ENCODE results near the gene FES. TPM values are rescaled to one million over a fixed set of nuclear protein-coding genes. Genes with fewer than 3 reads are reported as not detected.
"Not testable (repeated sequence)": the region's sequence is repeated elsewhere in the genome, so short reads cannot be mapped to it uniquely, and the experiment has no call there.

The FES gene
- 10 to 100 TPM; 17.2 to 18.6 (median 17.3) TPM for polyA plus RNA-seq (ENCODE audit: insufficient read length in 3 of 3)
- long read RNA-seq, donor 1, result 0 reads
- long read RNA-seq, donor 2, partial matches to known transcripts, result 0 of 1 reads
- long read RNA-seq, donor 2, other reads (novel, unspliced or antisense), result 0 of 1 reads
- long read RNA-seq, donor 3, partial matches to known transcripts, result 0 of 1 reads
- long read RNA-seq, donor 3, other reads (novel, unspliced or antisense), result 0 of 1 reads
- long read RNA-seq, donor 4, result 0 reads
- long read RNA-seq, donor 5, result 0 reads
- long read RNA-seq, donor 6, result 0 reads
- long read RNA-seq, donor 7, result 0 reads
- long read RNA-seq, donor 8, partial matches to known transcripts, result 0 of 2 reads
- long read RNA-seq, donor 8, other reads (novel, unspliced or antisense), result 0 of 2 reads
- long read RNA-seq, donor 9, partial matches to known transcripts, result 0 of 1 reads
- long read RNA-seq, donor 9, other reads (novel, unspliced or antisense), result 0 of 1 reads
- long read RNA-seq, donor 10, partial matches to known transcripts, result 0 of 1 reads
- long read RNA-seq, donor 10, other reads (novel, unspliced or antisense), result 0 of 1 reads
- long read RNA-seq, donor 11, result 0 reads
- long read RNA-seq, donor 12, result 0 reads
- long read RNA-seq, donor 13, result 0 reads
- long read RNA-seq, donor 14, result 0 reads
- long read RNA-seq, donor 15, result 0 reads
- long read RNA-seq, donor 16, partial matches to known transcripts, result 0 of 1 reads
- long read RNA-seq, donor 16, other reads (novel, unspliced or antisense), result 0 of 1 reads

DNA sequence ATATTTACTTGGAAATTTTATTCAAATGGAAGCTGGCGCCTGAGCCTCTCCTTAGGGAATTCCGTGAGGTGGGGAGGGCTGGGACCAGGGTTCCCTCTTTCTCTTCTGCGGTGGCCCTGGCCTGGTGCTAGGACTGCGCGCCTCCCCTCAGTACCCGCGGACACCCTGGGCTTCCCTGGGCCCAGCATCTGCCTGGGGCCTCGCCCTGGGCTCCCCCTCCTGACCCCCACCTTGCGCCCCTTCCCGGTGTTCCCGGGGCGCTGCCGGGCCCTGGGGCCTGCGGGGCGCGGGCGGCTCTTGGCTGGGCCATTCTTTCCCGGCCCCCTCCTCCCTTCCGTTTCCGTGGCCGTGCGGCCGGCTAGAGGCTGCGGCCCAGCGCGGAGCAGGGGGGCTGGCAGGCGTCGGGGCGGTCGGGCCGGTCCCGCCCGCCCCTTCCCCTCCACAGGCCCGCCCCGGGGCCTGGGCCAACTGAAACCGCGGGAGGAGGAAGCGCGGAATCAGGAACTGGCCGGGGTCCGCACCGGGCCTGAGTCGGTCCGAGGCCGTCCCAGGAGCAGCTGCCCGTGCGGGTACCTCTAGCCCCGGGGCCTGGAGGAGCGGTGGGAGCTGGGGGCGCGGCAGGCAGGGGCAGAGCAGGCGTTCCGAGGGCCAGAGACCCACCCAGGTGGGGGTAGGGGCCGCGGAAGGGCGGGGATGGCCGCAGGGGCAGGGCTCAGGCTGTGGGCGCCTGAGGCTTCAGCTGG, at the start of gene FES:
FES (plus strand) TSS at position 529 of the 743 bp plus-strand sequence. CDS start 542 bp downstream, outside the sequence.
- peak; percentile 70 for DNase-seq

DNA sequence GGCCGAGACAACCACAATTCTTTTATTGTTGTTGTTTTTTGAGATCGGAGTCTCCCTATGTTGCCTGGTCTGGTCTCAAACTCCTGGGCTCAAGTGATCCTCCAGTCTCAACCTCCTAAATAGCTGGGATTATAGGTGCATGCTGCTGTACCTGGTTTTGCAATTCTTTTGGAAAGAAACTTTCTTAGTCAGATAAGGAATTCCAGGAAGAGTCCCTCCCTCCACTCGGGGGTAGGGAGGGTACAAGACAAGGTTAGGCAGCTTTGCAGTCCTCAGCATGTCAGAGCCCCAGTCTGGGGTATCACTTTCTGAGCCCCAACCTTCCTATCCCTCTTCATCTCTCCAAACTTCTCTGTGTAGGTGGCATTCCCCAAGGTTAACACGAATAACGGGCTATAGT, 49.7 kb upstream of the FES start:
- DNase-seq, result no peak

DNA sequence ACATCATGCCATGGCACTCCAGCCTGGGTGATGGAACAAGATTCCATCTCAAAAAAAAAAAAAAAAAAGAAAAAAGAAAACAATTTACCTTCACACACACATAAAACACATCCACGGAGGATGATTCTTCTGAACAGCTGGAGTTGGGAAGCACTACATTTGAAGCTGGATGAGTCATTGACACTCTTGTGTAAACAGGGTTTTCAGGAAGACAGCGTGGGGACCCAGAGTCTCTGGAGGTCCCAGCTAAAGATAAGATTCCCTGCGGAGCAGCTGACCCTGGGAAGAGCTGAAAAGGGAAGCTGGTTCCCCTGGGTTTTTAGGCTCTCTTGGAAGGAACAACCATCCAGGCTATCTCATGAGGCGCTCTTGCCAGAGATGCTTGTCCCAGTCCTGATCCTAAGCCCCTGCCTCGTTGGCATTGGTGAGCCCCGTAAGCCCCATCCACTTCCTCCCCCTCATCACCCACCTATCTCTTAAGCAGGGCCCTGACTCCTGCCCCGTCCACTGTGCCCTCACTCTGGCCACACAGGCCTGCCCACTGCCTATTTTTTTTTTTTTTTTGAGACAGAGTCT, 47.9 kb upstream of the FES start:
- no peak for DNase-seq

DNA sequence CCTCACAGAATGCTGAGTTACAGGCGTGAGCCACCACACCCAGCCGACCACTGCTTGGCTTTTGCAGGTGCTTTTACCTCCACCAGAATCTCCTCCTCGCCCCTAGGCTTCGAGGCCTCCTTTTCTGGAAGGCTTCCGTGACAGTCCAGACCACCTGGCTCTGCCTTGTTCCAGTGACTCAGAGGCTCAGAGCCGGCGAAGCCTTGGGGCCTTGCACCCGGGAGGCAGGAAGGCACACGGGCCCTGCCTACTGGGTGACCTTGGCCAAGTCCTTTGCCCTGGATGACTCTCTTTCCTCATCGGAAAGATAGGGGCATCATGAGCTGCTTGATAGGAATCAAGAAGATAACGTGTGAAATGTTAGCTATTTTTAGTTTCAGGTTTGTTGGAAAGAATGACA, 47.2 kb upstream of the FES start:
- no peak for DNase-seq

DNA sequence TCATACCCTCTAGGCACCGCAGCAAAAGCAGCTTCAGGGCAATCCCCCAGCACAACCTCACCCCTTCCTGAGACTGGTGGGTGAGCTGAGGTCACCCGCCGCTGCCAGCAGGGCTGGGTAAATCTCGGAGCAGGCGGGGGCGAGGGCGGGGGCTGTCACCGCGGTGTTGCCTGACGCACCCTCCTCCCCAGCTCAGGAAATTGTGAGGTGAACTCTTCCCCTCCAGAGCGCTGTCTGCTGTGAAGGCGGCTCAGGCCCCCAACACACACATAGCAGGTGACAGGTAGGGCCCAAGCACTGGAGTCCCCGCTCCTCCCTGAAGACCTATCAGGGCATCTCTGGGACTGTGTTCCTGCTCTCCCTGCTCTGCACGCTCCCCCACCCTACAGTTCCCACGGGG, 46.2 kb upstream of the FES start:
- DNase-seq, result no peak

DNA sequence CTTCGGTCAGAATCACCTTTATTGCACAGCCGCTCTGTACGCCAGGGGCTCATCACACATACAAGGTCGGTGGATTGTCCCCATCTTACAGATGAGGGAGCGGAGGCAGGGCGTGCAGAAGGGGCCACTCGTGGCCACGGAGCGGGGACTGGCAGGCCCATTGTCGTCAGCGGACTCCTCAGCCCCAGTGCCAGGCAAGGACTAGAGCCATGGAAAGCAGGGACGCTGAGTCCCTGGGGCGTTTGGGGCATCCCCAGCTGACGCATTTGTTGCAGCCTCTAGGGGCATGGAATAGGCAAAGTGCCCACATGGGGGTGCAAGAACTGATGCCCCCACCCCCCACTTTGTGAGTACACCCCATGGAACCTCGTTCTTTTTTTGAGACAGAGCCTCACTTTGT, 45.8 kb upstream of the FES start:
- no peak for DNase-seq

DNA sequence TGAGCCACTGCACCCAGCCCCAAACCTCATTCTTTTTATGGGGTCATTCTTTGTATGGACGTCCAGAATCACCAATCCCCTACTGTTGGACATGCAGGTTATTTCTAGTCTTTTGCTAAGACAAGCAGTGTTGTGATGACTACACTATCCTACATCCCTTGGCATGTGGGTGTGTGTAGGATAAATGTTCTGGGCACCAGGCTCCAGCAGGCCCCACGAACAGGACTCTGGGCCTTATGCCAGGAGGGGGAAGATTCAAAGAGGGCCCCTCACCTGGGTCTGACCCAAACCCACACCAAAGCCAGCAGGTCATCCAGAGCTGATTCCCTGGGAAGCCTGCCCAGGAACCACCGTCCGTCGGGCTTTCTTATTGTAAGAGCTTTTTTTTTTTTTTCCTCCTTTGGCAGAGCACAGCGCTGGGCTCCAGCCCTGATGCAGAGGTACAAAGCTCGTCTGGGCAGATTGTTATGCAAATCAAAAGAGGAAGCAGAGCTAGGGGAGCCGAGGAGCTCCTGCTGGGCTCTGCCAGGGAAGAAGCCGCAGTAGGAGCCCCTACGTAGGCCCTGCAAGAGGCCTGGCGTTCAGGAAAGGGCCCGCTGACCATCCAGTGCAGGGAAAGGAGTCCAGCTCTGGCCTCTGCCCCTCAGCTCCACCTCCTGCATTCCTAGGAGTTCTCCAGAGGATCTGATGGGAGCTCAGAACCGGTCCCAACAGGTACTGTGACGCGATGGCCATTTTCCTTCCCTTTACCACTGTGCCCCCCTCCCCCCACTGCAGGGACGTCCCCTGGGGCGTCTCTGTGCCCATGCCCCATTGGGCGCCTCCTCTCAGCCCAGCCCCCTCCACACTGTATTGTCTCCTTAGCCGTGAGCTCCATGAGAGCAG, 44.9 kb upstream of the FES start:
- peak; percentile 14 for DNase-seq

DNA sequence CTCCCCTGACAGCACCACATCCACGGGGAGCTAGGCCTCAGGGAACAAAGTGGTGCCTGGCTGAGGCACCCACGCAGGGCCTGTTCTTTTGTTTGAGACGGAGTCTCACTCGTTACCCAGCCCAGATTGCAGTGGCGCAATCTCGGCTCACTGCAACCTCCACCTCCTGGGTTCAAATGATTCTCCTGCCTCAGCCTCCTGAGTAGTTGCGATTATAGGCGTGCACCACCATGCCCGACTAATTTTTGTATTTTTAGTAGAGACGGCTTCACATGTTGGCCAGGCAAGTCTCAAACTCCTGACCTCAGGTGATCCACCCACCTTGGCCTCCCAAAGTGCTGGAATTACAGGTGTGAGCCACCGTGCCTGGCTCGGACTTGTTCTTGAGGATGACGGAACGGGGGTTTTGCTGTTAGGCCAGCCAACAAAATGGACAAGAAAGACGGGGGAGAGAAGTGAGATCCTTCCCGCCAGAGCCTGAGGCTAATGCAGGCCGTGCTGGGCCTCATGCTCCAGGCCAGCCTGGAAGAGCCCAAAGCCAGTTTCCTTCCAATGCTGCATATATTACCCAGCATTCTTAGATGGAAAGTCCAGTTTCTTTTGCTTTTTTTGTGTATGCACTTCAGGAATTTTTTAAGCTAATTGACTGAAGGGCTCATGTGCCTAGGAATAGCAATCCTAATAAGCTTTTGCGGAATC, 44.0 kb upstream of the FES start:
- DNase-seq, result no peak

DNA sequence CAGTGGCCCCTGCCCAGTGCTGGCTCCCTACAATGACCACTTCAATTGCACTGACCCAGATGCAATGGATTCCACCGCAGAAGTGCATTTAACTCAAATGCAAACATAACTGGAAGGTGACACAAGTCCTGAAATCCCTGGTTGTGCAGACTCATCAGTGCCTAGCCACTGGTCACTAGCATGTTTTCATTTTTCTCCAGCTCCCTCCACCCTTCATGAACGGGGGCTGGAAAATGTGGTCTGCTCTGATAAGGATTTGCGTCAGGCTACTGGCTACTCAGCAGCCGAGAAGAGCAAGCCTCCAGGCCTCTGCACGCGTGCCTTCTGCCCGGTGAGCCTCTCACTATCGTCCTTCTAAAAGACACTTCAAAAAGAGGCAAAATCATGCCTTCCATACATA, 43.4 kb upstream of the FES start:
- DNase-seq, result no peak

DNA sequence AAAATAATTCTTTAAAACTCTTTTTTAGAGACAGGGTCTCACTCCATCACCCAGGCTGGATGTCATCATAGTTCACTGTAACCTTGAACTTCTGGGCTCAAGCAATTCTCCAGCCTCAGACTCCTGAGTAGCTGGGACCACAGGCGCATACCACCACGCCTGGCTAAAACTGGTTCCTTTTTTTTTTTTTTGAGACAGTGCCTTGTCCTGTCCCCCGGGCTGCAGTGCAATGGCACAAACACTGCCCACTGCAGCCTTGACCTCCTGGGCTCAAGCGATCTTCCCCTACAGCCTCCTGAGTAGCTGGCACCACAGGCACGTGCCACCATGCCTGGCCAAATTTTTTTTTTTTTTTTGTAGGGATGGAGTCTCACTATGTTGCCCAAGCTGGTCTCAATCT, 39.6 kb upstream of the FES start:
- DNase-seq, result no peak

DNA sequence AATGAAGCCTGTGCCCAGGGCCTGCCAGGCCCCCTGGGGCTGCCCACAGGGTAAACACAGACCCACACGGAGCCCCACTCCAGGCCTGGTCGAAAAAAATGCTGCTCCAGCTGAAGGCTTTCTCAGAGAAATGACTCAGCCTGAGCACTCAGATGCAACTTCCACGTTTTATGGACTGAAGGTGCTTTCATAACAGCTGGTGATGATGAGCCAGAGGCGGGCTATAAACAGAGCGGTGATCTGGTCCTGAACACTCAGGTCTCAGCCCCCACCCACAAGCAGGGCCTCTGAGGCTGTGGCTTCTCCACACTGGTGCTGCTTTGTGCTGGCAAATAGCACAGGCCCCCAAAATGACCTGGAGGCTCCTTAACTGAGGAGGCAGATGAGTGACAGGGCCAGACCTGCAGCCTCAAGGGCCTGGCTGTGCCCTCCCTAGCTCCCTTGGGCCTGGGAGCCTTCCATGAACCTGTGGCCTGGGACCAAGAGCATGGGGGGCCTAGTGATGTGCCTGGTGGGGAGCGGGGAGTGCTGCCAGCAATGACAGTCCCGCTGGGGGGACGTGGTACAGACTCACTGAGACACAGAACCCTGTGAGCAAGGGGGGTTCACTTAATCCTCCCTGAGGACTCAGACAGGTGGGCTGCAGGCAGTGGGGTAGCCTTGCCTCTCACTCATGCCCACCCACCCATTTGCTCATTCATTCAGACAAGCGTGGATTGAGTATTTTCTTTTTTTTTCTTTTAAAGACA, 38.9 kb upstream of the FES start:
- no peak for DNase-seq

DNA sequence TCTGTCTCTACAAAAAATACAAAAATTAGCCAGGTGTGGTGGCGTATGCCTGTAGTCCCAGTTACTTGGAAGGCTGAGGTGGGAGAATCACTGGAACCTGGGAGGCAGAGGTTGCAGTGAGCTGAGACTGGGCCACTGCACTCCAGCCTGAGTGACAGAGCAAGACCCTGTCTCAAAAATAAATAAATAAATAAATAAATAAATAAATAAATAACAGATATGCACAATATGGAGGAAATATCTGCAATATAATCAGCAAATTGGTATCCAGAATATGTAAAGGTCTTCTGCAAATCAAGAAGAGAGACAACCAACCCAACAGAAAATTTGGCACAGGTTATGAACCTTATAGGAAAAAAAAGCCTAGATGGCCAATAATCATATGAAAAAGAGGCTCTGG, 34.9 kb upstream of the FES start:
- DNase-seq, result not testable (repeated sequence)

DNA sequence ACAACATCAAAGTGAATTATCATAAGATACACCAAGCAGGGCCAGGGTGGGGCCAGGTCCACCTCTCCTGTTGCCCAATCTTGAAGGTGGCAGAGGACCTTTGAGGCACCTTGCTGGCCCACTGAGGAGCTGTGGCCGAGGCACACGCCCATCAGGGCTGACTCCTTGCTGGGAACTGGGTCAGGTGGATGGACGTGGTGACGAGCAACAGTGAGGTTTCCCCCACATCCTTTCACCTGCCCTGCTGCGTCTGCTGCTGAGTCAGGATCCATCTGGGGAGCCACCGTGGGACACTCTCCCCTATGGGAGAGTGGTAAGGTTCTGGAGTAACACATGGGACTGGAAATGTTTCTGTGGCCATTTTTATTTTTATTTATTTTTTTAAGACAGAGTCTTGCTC, 33.2 kb upstream of the FES start:
- no peak for DNase-seq

DNA sequence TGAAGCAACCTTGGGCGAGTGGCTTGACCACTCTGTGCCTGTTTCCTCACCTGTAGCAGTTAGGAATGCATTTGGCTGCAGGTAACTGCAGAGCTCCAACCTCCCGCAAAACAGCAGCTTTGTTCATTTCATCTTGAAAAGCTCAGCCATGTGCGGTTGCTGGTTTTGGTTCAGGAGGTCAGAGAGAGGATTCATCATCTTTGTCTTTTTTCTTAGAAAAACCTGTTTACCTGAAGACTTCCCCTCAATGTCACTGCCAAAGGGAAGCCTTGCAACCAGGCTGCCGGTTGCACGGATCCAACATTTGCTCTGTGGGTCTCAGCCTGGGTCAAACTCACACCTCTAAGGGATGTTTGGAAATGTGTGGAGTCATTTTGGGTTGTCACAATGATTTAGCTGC, 32.4 kb upstream of the FES start:
- no peak for DNase-seq

DNA sequence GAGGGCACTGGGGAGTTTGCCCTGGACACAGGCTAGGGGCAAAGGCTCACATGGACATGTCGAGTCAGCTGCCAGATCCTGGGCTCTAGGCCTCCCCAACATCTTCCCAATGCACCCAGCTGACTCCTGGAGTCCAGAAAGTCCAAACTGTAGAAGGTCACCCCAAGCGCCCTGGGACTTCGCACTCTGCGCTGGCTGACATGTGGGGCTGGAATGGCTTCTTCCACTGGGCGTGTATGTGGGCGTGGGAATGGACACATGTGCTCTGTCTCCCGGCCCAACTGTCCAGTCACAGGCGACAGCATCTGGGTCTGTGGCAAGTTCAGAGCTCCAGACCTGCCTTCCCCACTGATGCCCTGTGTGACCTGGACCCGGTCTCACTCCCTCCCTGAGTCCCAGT, 29.2 kb upstream of the FES start:
- DNase-seq, result no peak

DNA sequence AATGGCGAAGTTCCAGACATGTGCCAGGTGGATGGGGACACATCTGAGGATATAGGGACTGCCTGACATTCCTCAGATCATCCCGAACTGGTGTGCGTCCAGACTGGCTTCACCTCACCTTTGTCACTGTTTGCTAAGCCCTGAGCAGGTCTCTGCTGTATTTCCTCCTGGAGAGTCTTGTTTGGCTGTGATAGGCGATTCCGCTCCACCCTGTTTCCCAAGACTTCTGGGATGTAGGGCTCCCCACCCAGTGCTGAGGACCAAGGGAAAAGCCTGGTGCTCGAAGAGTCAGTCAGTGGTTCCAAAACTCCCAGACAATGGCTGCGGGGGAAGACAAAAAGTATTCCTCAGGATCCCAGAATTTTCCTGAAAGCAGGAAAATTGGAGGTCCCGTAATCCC, 27.0 kb upstream of the FES start:
- no peak for DNase-seq

DNA sequence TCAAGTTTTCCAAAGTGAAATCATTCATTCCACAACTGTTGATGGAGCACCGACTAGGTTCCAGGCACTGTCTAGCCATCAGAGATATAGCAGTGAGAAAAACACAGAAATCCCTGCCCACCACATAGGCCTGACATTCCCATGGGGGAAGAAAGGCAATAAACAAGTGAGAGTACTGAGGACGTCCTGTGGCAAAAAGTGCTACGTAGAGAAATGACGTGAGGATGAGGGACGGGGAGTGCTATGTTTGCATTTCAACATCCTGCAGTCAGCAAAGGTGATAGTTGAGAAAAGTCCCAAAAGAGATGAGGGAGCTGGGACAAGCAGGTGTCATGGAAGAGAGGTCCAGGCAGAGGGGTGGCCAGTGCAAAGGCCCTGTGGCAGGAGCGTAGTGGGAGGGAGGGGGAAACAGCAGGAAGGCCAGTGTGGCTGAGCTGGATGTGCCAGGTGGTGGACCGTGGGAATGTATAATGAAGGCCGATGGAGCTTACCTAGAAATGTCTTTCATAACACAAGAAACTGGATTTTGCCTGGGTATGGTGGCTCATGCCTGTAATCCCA, 26.3 kb upstream of the FES start:
- DNase-seq, result no peak

DNA sequence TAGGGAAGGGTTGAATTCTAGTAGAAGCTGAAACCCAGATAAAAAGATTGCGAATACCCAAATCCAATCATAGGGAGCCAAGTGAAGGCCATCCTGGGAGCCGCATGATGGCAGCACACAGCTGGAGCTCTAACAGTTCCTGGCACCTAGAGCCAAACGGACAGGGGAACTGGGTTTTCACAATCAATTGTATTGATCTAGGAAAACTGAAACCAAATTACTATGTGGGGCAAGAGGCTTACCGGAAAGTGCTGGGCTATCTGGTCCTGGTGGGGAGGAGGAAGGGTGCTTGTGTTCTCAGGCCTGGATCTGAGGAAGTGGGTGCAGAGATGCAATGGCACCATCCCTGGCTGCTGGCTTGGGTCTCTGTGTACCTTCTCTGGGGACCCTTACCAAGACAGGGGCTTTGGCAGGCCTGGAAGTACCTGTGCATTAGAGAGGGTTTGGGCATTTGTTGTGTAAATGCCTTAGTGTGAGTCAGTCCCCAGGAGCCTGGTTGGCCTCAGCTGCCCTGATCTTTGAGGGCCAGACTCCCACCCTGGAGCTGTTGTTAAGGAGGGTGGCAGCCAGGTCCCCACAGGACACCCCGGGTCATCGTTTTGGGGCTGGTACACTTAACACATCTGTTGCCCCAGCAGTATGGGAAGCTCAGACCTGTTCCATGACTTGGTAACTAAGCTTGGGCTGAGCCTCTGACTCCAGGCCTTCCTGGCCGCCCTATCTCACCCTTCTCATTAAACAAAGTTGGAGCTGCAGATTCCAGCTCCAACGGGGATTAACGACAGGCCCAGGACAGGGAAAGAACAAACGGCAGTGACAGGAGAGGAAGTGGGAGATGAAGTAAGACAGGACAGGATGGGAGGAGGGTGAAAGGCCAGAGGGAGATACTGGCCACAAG, 24.8 kb upstream of the FES start:
- no peak for DNase-seq
